GM10847 (cell line): ENCODE measurements around the gene TBC1D3.
"Not testable (repeated sequence)": the region's sequence is repeated elsewhere in the genome, so short reads cannot be mapped to it uniquely, and the experiment has no call there.

Source experiments
- POLR2A ChIP-seq: IDR thresholded peaks from 2 replicates; pipeline ENCODE4 v1.6.1; 2011; ENCODE audit not compliant: insufficient read length; ENCODE audit errors: extremely low read depth

TBC1D3 gene

GRCh38 chr17:38192455-38192854, at the start of gene TBC1D3:
TBC1D3 (minus strand) TSS chr17:38192555; CDS start chr17:38191029, 1,526 bp downstream.
- not testable (repeated sequence) for TF ChIP-seq POLR2A
